Activated CD4-positive, alpha-beta T cell treated with anti-CD3 and anti-CD28 coated beads, Interleukin-2, Interleukin-6, amounts not matched to agents 100 ng/mL and 50 ng/mL, durations not matched to agents 16 hours and 8 hours (primary cell): ENCODE measurements around the gene IGLL5.

Experiments
- DNase-seq: peaks from one replicate; pipeline ENCODE4 v3.0.0-alpha.2; 2020

Gene IGLL5

GRCh38 chr22:22887621-22888503 lies at the start of gene IGLL5:
IGLL5 (plus strand) TSS chr22:22887816; CDS start chr22:22888054, 238 bp downstream.
- DNase-seq: no peak

GRCh38 chr22:22838148-22838786 lies 49.3 kb upstream of the IGLL5 start:
- no peak for DNase-seq

- no peak for DNase-seq
Measured at GRCh38 chr22:22839570-22840314, 47.9 kb upstream of the IGLL5 start.

GRCh38 chr22:22840780-22841179 lies 46.8 kb upstream of the IGLL5 start:
- no peak for DNase-seq

- no peak for DNase-seq
Measured at GRCh38 chr22:22841598-22841997, 46.0 kb upstream of the IGLL5 start.

- DNase-seq: no peak
Measured at GRCh38 chr22:22842085-22842484, 45.5 kb upstream of the IGLL5 start.

- no peak for DNase-seq
Measured at GRCh38 chr22:22843848-22844247, 43.8 kb upstream of the IGLL5 start.

GRCh38 chr22:22847241-22847640 lies 40.4 kb upstream of the IGLL5 start:
- no peak for DNase-seq

GRCh38 chr22:22848364-22848866 lies 39.2 kb upstream of the IGLL5 start:
- peak; percentile 80 for DNase-seq

GRCh38 chr22:22849640-22850610 lies 37.7 kb upstream of the IGLL5 start:
- no peak for DNase-seq

- DNase-seq: no peak
Measured at GRCh38 chr22:22851969-22852368, 35.6 kb upstream of the IGLL5 start.

- no peak for DNase-seq
Measured at GRCh38 chr22:22853713-22854112, 33.9 kb upstream of the IGLL5 start.

- DNase-seq: no peak
Measured at GRCh38 chr22:22854466-22854865, 33.1 kb upstream of the IGLL5 start.

- no peak for DNase-seq
Measured at GRCh38 chr22:22855085-22855484, 32.5 kb upstream of the IGLL5 start.

- DNase-seq: peak; percentile 27
Measured at GRCh38 chr22:22855617-22856308, 31.9 kb upstream of the IGLL5 start.

GRCh38 chr22:22856364-22856763 lies 31.3 kb upstream of the IGLL5 start:
- no peak for DNase-seq

- DNase-seq: no peak
Measured at GRCh38 chr22:22856885-22857606, 30.6 kb upstream of the IGLL5 start.

GRCh38 chr22:22857607-22858558 lies 29.7 kb upstream of the IGLL5 start:
- DNase-seq: no peak

GRCh38 chr22:22858559-22858937 lies 29.1 kb upstream of the IGLL5 start:
- DNase-seq: no peak

- DNase-seq: no peak
Measured at GRCh38 chr22:22863001-22863400, 24.6 kb upstream of the IGLL5 start.
